K562 (cell line): ENCODE data around the gene CPSF7. TPM values are rescaled to one million over a fixed set of nuclear protein-coding genes. Genes with fewer than 3 reads are reported as not detected.

ENCODE experiments used
- CTCF ChIP-seq, 3 experiments: IDR thresholded peaks in 2 of 3; conservative IDR thresholded peaks in 1 of 3; 2 replicates each; pipeline ENCODE4 v1.5.1; 2011 to 2012; ENCODE audit warnings: low read length in 3 of 3, mild to moderate bottlenecking in 3 of 3, control low read depth in 2 of 3, improper control_type of control experiment in 1 of 3, inconsistent platforms in 1 of 3, low read depth in 1 of 3, mixed read lengths in 1 of 3, moderate library complexity in 1 of 3; ENCODE audit not compliant: insufficient read depth in 2 of 3
- CXXC5 ChIP-seq: fragments of 250-450 bp; sonication (Bioruptor Pico); IDR thresholded peaks from 2 replicates; pipeline ENCODE4 v1.8.0; 2022; ENCODE audit warnings: inconsistent platforms, mild to moderate bottlenecking, moderate library complexity
- ERF ChIP-seq: fragments of 450-650 bp; formaldehyde crosslinking; IDR thresholded peaks from 2 replicates; pipeline ENCODE4 v1.4.0; 2020; ENCODE audit warnings: mild to moderate bottlenecking, mixed read lengths
- ESRRA ChIP-seq: fragments of 450-650 bp; IDR thresholded peaks from 2 replicates; pipeline ENCODE4 v1.6.1; 2014; ENCODE audit warnings: low read depth, mild to moderate bottlenecking, moderate library complexity, borderline replicate concordance
- FOXP4 ChIP-seq: sonication (generic); formaldehyde crosslinking; IDR thresholded peaks from 2 replicates; pipeline ENCODE4 v1.8.0; 2022; ENCODE audit warnings: mild to moderate bottlenecking, missing genetic modification reagents, borderline replicate concordance
- ILF3 ChIP-seq: fragments of 450-650 bp; IDR thresholded peaks from 2 replicates; pipeline ENCODE4 v1.6.1; 2018; ENCODE audit warnings: antibody characterized with exemption, mild to moderate bottlenecking, moderate library complexity, borderline replicate concordance
- KDM1A ChIP-seq, 2 experiments: fragments of 450-650 bp; IDR thresholded peaks; 2 replicates each; pipeline ENCODE4 v1.6.1; 2016; ENCODE audit warnings: mild to moderate bottlenecking in 2 of 2
- MBD1 ChIP-seq: fragments of 250-450 bp; sonication (Bioruptor Pico); IDR thresholded peaks from 2 replicates; pipeline ENCODE4 v1.8.0; 2022; ENCODE audit warnings: inconsistent platforms
- polyA plus RNA-seq, 8 experiments: library from polyadenylated mRNA; depleted of rRNA in 4 of 8; stranded (reverse) in 5 of 8; unstranded in 3 of 8; fragments of >200 nt; fragmentation: Nextera tagmentation in 2 of 8; fragmentation: Illumina TruSeq in 1 of 8; extraction: Ambion mirVana in 2 of 8; extraction: Trizol in 1 of 8; gene quantifications; 2 replicates each; pipeline versions ENCODE4 v1.2.1 to v1.2.3, GENCODE V29; 2011 to 2014; ENCODE audit warnings: inconsistent platforms in 1 of 8, missing spikeins in 1 of 8
- total RNA-seq, 7 experiments: library from RNA; depleted of rRNA in 6 of 7; stranded (reverse); fragments of >200 nt in 6 of 7; fragmentation: Illumina TruSeq in 2 of 7; extraction: Trizol in 2 of 7; gene quantifications; 2 replicates each; pipeline versions ENCODE4 v1.2.1 to v1.2.3, GENCODE V29; 2011 to 2021; ENCODE audit warnings: low replicate concordance in 1 of 7
- TF ChIP-seq, protein P1 (sequence below): sonication (generic); formaldehyde crosslinking; IDR thresholded peaks from 2 replicates; pipeline ENCODE4 v1.8.0; 2022; ENCODE audit warnings: mild to moderate bottlenecking, missing genetic modification reagents
- TF ChIP-seq, protein P2 (sequence below), 2 experiments: fragments of 450-650 bp; IDR thresholded peaks; 2 replicates each; pipeline ENCODE4 v1.6.1; 2016
- TF ChIP-seq, protein P3 (sequence below): fragments of 450-650 bp; formaldehyde crosslinking; IDR thresholded peaks from 2 replicates; pipeline ENCODE4 v1.4.0; 2020; ENCODE audit warnings: mild to moderate bottlenecking, moderate library complexity
- TF ChIP-seq, protein P4 (sequence below): fragments of 250-450 bp; sonication (Bioruptor Pico); IDR thresholded peaks from 2 replicates; pipeline ENCODE4 v1.5.0; 2021

The CPSF7 gene
- total and polyA plus RNA-seq, 9 of the 15 experiments (the other 6 are each of a cell fraction or from before 2014, with no cell fraction given), result 14.8 to 104 (median 44.1) TPM

DNA sequence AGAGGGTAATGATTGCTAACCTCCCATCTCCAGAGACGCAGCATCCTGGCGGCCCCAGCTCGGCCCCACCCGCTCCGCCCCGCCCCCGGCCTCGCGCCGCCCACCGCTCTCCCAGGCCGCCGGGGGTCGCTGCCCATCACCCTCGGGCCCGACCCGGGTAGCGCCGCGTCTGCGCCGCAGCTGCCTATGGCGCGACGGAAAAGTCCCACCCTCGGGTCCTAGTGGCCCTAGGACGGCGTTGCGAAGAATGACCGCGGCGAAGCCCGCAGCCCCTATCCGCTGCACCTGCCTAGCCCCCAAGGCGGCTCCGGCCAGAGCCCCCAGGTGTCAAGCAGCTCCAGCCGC lies 457 bp downstream of the CPSF7 start (continued):
- TF ChIP-seq, protein P1, sequence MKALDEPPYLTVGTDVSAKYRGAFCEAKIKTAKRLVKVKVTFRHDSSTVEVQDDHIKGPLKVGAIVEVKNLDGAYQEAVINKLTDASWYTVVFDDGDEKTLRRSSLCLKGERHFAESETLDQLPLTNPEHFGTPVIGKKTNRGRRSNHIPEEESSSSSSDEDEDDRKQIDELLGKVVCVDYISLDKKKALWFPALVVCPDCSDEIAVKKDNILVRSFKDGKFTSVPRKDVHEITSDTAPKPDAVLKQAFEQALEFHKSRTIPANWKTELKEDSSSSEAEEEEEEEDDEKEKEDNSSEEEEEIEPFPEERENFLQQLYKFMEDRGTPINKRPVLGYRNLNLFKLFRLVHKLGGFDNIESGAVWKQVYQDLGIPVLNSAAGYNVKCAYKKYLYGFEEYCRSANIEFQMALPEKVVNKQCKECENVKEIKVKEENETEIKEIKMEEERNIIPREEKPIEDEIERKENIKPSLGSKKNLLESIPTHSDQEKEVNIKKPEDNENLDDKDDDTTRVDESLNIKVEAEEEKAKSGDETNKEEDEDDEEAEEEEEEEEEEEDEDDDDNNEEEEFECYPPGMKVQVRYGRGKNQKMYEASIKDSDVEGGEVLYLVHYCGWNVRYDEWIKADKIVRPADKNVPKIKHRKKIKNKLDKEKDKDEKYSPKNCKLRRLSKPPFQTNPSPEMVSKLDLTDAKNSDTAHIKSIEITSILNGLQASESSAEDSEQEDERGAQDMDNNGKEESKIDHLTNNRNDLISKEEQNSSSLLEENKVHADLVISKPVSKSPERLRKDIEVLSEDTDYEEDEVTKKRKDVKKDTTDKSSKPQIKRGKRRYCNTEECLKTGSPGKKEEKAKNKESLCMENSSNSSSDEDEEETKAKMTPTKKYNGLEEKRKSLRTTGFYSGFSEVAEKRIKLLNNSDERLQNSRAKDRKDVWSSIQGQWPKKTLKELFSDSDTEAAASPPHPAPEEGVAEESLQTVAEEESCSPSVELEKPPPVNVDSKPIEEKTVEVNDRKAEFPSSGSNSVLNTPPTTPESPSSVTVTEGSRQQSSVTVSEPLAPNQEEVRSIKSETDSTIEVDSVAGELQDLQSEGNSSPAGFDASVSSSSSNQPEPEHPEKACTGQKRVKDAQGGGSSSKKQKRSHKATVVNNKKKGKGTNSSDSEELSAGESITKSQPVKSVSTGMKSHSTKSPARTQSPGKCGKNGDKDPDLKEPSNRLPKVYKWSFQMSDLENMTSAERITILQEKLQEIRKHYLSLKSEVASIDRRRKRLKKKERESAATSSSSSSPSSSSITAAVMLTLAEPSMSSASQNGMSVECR (CRISPR knock-in tag), result no peak
- TF ChIP-seq ERF (0 out of 2 replicates have a peak, but pooled peaks have one; percentile 52), MBD1 (CRISPR knock-in tag) (no peak), FOXP4 (0 out of 2 replicates have a peak, but pooled peaks have one; percentile 51), CXXC5 (no peak), ESRRA (no peak), CTCF (IDR thresholded peaks at IDR 0.05 in 2 of 3, conservative IDR thresholded peaks at IDR 0.05 in 1 of 3; ENCODE audit: insufficient read depth in 2 of 3, low read depth in 1 of 3, low read length in 3 of 3) (peak in 2 of 3 experiments; percentile 35 to 57; a peak in 4 of 6 replicates), KDM1A (IDR thresholded peaks at IDR 0.05) (no peak), ILF3 (0 out of 2 replicates have a peak, but pooled peaks have one; percentile 46)
- TF ChIP-seq, protein P2, sequence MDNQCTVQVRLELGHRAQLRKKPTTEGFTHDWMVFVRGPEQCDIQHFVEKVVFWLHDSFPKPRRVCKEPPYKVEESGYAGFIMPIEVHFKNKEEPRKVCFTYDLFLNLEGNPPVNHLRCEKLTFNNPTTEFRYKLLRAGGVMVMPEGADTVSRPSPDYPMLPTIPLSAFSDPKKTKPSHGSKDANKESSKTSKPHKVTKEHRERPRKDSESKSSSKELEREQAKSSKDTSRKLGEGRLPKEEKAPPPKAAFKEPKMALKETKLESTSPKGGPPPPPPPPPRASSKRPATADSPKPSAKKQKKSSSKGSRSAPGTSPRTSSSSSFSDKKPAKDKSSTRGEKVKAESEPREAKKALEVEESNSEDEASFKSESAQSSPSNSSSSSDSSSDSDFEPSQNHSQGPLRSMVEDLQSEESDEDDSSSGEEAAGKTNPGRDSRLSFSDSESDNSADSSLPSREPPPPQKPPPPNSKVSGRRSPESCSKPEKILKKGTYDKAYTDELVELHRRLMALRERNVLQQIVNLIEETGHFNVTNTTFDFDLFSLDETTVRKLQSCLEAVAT (IDR thresholded peaks at IDR 0.05), result no peak
- TF ChIP-seq, protein P3, sequence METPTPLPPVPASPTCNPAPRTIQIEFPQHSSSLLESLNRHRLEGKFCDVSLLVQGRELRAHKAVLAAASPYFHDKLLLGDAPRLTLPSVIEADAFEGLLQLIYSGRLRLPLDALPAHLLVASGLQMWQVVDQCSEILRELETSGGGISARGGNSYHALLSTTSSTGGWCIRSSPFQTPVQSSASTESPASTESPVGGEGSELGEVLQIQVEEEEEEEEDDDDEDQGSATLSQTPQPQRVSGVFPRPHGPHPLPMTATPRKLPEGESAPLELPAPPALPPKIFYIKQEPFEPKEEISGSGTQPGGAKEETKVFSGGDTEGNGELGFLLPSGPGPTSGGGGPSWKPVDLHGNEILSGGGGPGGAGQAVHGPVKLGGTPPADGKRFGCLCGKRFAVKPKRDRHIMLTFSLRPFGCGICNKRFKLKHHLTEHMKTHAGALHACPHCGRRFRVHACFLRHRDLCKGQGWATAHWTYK (CRISPR knock-in tag), result no peak
- TF ChIP-seq, protein P4, sequence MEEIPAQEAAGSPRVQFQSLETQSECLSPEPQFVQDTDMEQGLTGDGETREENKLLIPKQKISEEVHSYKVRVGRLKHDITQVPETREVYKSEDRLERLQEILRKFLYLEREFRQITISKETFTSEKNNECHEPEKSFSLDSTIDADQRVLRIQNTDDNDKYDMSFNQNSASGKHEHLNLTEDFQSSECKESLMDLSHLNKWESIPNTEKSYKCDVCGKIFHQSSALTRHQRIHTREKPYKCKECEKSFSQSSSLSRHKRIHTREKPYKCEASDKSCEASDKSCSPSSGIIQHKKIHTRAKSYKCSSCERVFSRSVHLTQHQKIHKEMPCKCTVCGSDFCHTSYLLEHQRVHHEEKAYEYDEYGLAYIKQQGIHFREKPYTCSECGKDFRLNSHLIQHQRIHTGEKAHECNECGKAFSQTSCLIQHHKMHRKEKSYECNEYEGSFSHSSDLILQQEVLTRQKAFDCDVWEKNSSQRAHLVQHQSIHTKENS (CRISPR knock-in tag), result no peak
